HG02973 (cell line): ENCODE data around the gene RPA1.
"Not testable (repeated sequence)": the region's sequence is repeated elsewhere in the genome, so short reads cannot be mapped to it uniquely, and the experiment has no call there.

Source experiments
- ATAC-seq: cut with Tn5 transposase; IDR thresholded peaks from one replicate; pipeline ENCODE4 v1.9.1; 2021; ENCODE audit warnings: moderate library complexity; ENCODE audit not compliant: unreplicated experiment

Gene RPA1

DNA sequence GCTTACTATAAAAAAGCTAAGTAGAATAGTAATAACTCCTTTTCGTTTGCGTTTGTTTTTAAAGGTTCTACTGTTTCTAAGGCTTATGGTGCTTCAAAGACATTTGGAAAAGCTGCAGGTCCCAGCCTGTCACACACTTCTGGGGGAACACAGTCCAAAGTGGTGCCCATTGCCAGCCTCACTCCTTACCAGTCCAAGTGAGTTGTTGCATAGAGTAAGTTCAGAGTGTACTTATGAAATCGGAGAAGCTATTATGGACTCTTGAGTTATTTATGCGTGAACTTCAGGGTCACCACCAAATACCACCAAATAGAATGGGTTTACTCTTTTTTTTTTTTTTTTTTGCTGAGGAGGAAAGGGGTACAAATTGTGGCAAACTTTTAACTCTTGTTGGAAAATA, 45.8 kb downstream of the RPA1 start:
- no peak for ATAC-seq

DNA sequence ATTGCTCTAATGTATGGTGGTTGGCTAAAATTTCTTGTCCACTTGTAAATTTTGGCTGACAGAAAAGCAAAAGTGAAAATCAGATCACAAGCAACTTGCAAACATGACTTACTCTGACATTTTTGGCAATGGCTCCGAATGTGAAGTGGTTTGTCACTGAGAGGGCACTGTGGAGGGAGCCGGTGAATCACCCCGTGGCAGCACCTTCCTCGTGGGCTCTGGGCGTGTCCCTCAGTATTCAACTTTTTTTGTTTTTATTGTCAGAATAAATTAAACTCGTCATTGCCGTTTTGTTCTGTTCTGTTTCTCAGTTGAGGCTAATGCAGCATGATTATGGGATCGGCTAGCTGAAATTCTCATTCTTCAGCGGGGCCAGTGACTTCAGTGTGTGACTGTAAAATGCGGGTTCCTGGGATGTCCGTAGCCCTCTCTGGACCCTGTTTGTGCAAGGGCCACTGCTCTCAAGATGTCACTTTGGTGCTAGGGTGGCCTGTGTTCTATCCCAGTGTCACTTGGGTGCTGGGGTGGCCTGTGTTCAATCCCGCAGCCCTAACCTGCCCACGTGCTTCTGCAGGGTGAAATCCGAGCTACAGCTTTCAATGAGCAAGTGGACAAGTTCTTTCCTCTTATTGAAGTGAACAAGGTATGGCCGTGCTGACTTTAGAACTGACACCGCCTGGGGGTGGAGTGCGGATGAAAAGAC, 48.8 kb downstream of the RPA1 start:
- no peak for ATAC-seq

DNA sequence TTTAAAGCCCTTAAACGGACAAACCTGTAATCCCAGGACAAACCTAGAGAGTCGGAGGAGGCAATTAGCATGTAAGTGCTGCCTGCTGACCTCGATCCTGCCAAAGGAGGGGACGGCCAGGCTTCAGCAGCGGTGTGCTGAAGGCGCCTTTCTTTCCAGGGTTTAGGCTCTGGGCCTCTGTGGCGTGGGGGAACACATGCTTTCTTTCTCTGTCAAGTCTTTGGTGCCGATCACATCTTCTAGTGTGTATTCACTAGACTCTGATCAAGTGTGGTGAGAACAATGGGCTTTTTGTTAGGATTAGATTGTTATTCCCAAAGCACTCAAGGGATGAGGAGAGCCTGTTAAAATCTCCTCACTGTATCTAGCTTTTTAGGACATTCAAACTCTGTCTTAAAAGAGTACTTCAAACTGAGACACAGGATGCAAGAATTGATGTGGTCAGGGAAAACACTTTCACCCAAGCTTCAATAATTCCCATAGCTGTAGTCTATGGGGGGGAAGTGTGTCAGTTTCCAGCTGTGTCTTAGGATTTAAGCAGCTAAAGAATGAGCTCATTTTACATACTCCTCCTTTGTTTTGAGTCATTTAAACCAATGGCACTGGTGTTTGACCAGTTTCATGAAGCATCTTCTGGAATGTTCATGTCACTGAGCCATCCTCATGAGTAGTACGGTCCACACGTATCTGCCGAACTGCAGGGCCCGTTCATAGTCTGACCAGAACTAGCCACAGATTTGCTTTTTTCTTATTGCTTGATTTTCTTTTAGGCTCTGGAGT, 51.2 kb downstream of the RPA1 start:
- no peak for ATAC-seq

DNA sequence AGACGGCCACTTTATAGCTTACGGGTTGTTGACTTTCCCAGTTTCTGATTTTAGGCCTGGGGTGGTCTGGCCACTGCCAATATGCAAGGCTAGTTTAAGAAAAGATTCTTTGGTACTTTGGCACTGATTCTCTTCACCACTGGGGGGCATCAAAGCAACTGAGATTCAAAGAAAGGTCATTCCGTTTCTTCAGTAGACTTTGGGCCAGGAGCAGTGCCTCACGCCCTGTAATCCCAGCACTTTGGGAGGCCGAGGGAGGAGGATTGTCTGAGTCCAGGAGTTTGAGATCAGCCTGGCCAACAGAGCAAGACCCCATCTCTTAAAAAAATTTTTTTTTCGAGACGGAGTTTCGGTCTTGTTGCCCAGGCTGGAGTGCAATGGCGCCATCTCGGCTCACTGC, 53.0 kb downstream of the RPA1 start:
- ATAC-seq, result no peak

DNA sequence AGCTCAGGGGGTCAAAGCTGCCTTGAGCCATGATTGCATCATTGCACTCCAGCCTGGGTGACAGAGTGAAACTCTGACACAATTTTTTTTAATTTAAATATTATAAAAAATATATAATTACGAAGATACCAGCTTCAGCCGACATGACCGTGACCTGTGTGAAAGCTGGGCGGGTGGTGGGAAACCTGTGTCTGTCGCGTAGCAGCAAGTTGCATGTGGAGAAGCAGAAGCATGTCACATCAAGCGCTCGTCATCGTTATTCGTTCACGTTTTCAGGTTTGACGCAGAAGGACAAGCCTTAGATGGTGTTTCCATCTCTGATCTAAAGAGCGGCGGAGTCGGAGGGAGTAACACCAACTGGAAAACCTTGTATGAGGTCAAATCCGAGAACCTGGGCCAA, 53.7 kb downstream of the RPA1 start:
- no peak for ATAC-seq

DNA sequence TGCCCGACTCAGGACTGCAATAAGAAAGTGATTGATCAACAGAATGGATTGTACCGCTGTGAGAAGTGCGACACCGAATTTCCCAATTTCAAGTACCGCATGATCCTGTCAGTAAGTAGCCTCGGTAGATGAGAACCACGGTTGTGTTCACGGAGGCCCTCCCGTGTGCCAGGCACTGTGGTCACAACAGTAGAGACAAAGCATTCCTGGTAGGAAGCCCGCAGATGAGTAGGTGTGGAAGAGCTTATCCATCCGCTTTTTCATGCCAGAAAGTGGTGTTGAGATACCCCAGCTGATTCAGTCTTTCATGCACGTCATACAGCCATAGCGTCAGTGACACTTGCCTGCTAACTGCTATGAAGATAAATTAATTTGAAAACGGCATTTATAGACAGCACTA, 58.9 kb downstream of the RPA1 start:
- ATAC-seq, result no peak

DNA sequence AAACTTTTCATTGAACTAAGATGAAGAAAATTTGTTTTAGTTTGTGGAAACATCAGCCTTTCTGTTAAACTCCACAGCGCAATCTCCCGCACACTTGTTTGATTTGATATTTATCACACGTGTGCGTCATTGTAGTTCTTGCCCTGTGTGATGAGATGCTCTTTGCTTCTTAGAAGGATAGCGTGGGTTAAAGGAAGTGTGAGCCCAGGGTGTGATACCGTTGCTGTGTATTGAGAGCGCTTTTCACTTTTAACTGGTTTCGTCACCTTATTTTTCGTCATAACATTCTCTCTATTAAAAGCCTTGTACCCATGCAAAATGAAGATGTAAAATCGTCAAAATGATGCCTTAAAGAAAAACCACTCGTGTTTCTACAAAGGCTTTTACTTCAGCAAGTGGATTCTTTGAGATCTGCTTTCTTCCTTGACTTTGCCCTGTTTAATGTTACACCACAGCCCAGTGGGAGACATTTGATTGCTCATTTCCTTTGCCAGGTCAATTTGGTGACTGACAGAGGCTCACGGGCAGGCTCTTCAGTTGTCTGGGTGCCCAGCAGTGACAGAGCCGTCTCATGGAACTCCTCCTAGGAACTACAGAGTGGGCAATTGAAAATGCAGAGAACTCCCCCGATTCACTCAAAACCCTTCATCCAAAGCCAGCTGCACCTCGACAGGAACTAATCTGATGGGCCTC, 61.1 kb downstream of the RPA1 start:
- ATAC-seq, result no peak

DNA sequence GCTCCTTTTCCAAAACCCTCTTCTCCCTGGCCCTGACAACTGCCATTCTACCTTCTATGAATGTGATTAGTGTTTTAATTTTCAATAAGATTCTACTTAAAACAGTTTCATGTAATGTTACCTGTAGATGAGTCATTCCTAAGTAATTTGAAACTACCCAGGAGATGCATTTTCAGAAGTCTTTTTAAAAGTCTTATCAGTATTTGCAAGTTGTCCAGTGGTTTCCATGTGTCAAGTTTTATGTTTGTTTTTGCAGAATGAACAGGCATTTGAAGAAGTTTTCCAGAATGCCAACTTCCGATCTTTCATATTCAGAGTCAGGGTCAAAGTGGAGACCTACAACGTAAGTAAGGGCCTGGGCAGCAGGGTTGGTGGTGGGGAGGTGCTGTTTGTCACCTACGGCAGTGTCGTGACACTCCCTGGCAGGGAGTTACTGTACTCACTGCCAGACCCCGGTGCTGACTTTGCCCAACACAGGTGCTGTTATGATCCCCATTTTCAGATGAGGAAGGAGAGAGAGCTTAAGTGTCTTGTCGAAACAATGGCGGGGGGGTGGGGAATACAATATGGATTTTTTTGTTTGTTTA, 65.0 kb downstream of the RPA1 start:
- no peak for ATAC-seq

DNA sequence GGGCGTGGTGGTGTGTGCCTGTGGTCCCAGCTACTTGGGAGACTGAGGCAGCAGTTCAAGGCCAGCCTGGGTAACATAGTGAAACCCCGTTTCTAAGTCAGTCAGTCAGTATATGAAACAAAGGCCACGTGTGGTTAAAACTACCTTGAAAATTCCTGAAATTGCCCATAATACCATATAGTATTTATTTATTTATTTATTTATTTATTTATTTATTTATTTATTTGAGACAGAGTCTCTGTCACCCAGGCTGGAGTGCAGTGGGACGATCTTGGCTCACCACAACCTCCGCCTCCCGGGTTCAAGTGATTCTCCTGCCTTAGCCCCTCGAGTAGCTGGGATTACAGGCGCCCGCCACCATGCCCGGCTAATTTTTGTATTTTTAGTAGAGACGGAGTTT, 65.7 kb downstream of the RPA1 start:
- not testable (repeated sequence) for ATAC-seq

DNA sequence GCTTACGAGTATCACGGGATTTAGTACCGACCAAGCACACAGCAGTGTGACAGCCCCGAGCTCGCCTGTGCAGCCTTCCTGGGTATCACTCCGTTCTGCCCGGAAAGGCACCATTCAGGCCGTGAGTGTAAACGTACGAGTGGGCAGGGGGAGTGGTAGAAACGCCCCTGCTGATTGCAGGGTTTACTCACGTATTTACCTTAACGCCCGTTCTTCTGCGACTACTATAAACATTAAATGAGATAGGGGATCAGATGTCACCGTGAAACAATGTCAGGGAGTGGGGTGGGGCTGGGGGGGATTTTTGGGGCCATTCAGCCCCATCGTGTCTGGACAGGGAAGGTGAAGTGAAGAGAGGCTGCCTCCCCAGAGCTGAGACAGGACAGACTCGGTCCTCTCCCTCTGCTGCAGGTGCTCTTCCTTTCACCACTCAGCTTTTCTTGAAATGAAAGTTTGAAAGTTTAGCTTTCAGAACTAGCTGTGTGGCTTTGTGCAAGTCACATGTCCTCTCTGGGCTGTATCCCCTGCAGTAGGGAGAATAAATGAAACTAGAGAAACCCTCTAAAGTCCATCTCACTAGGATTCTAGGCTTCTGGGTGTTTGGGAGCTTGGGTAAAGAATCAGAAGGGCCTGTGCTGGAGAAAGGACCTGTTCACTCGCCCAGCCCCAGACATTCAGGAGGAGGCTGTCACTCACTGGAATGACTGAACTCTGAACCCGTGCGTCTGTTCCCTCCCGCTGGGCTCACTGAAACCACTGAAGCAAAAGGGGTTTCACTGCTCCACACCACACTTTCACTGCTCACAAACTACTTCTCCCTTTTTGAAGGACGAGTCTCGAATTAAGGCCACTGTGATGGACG, 66.7 kb downstream of the RPA1 start:
- ATAC-seq, result no peak

DNA sequence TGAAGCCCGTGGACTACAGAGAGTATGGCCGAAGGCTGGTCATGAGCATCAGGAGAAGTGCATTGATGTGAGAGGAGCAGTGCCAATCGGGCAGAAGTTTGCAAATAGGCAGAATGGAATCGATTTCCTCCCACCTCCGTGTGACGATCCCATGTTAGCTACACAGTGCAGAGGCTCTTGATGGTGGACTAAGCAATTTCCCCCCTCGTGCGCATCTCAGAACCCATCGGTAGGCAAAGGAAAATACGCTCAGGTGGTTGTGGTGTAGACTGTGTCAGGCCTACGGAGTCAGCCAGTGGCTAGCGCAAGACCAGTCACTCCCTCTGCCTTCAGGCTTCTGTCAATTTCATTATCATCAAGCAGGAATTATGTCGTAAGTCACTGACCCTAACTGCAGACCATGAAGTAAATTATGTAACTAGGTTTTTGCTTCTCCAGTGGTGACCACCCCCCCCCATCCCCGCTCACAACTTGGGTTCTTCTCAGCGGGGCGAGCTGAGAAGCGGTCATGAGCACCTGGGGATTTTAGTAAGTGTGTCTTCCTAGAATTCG, 67.4 kb downstream of the RPA1 start:
- no peak for ATAC-seq

DNA sequence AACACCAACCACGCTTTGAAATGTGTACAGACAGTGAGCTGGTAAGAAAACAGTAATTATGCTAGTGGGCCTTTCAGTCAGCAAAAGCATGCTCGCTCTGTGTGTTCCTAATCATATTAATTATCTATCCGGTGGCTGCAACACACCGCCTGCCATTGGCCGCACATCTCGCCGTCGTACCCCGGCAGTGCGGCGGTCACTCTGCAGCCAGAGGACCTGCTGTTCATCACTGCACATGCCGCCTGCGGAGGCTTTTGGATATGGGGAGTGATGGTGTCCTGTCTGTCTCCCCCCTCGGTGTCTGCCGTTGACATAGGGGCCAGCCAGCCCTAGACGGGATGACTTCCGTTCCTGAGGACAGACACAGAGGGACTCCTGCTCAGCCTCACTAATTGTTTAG, 68.5 kb downstream of the RPA1 start:
- ATAC-seq, result no peak

DNA sequence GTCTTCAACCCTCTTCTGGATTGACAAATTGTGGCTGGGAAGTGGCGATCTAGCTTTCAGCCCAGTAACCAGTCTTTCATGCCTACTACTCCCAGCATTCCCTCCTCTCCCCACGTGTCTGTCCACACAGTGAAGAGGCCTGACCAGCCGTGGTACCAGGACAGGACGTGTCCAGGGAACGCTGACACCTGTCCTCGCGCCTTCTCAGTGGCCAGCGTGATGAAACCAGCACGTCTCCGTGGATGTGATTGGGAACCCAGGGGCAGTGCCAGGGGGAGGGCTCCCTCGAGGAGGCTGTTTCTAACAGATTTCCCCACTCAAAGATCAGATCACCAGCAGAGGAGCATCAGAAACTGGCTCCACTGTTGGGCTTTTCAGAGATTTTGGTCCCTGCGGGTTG, 69.1 kb downstream of the RPA1 start:
- ATAC-seq, result no peak

DNA sequence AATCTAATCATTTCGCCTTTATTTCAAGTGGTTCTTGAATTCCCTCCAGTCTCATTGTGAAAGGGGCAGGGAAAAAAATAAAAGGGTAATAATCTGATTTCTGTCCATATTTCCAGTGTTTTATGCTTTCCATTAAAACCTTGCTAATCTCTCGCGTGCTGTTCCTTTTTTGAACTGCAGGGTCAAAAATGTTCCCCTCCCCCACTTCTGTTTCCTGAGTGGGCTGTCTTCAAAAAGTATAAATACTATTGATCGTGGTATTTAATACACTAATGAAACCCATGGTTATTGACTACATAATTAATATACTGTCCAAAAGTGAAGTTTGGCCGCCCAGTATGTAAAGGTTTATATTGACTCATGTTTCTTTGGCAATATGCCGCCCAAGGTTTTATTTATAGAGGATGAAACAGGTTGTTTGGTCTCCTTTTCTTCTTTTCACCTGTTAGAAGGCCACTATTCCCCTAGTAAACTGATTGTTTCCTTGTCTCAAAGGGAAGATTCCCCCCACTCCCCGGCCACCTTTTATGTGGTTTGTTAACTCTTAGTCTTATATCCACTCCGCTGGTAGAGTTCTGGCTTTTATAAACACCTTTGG, 69.7 kb downstream of the RPA1 start:
- no peak for ATAC-seq

DNA sequence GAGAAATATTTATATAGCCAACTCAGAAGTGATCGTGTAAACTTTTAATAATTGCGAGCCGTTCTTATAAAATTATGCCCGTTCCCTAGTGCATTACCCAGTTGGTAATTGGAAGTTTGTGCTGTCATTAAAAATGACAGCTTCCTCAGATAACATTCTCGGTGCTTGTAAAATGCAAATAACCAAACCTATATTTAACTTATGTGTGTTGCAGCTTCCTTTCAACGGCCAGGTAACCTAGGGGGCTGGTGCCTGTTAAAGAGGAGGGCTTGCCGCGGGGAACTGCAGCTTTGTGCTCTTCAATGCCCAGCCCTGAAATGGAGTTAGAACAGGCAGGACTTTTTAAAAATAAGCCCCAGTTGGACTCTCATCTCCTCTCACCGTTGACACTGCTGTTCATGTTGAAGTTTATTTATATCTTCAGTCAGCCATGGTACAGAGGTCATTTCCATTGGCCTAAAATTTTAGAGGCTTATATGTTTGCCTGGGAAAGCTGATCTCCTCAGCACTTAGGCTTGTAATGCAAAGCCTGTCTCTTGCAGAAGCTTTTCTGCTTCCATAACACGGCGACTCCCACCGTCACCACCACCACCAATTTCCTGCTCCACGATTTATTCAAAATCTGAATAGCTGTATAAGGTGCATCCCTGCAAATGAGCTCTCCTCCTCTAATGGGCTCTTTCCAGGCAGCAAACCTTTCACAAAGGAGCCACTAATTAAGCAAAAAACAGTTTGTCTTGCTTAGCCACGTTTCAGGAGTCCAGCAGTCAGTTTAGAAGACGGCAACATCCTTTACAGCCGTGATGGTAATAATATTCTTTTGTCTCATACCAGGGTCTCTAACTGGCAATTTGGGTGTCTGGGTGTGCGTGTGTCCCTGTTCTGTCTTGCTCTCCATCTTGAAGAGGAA, 74.7 kb downstream of the RPA1 start:
- ATAC-seq, result no peak

DNA sequence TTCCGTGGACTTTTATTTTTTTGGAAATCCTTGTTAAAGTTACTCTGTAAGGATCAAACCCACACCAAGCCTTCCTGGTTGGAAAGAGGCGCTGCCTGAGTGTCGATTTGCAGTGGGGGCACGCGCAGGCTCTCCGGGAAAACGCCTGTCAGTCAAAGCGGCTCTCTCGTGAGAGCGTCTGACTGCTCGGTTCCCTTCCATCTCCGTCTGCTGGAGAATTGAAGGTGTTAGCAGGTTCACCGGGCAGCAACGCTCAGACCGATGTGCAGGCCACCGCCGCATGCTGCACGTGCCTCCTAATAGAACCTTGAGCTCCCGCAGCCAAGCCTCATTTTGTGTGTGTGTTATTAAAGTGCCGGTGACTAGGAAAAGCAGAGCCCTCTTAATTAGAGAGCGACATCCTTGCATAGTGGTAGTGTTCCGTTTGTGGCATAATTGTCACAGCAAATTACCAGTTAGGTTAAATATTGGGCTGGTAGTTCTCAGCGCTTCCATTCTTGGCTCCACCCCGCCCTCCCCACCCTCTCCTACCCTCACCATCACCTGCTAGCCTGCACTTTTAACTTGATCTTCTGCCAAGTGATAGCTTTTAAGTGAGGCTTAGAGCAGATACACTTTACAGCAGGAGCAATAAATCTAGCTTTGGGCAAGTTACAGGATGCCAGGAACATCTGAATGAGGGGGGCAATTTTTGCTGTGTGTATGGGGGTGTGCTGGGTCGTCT, 75.5 kb downstream of the RPA1 start:
- ATAC-seq, result no peak

DNA sequence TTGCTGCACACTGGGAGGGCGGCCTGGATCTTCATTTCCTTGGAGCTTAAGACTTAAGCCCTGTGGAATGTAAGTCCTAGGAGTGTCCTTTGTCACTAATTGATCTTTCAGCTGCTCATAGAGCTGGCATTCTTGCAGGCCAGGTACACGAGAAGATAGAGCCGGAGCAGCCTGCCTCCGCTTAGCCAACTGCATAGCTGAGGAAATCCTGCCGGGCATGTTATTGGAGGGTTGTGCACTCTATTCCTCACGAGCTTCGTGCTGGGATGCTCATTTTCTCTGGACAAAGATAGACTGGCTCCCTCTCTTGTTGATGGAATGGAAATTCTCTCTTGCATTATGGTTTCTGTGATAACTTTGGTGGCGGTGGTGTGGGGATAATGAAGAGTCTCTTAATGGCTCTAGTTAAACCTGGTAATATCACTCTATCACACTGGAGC, 76.9 kb downstream of the RPA1 start:
- ATAC-seq, result no peak

DNA sequence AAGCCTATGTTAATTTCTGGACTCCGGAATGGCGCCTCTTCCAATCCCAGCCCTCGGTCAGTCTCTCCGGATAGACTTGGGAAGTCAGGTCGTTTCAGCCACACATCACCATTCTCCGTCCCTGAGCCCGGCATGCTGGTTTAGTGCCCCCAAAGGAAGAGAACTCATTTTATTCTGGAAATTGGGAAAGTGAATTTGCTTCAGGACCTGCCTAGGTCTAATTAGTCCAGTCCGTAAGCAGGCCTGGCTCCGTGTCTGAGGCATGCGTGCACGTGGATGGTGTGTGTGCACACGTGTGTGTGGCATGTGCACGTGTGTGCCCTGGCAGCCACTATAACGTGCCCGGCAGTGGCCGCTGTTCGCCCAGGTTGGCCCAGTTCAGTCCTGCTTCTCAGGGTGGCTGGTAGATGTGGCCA, 77.4 kb downstream of the RPA1 start:
- ATAC-seq, result no peak
